GM23338 (cell line): Measurements from ENCODE around the gene TMEM231. TPM values are rescaled to one million over a fixed set of nuclear protein-coding genes. Genes with fewer than 3 reads are reported as not detected.

Experiments used
- ATAC-seq: fragments of 200-7000 bp; cut with Tn5 transposase; 3 replicates; pipeline ENCODE4 v1.9.1; 2020
- DNase-seq: peaks from one replicate; pipeline ENCODE4 v3.0.0-alpha.2; 2015; ENCODE audit warnings: low spot score
- H2AFZ ChIP-seq: fragments of 200-600 bp; sonication (generic); 2 replicates; pipeline ENCODE4 v1.8.0; 2016; ENCODE audit warnings: antibody characterized with exemption, mild to moderate bottlenecking, moderate library complexity
- H3F3A ChIP-seq: fragments of 200-600 bp; sonication (generic); replicated peaks from 2 replicates; pipeline ENCODE4 v1.8.0; 2017; ENCODE audit warnings: antibody characterized with exemption, mixed run types, low read depth
- H3K27ac ChIP-seq: fragments of 200-600 bp; sonication (generic); 2 replicates; pipeline ENCODE4 v1.6.1; 2016; ENCODE audit warnings: low read depth
- H3K27me3 ChIP-seq: fragments of 200-600 bp; sonication (generic); 2 replicates; pipeline ENCODE4 v1.8.0; 2016; ENCODE audit warnings: mild to moderate bottlenecking, mixed run types, moderate library complexity; ENCODE audit not compliant: insufficient read depth
- H3K36me3 ChIP-seq: fragments of 200-600 bp; sonication (generic); 2 replicates; pipeline ENCODE4 v1.8.0; 2016; ENCODE audit warnings: mild to moderate bottlenecking; ENCODE audit not compliant: insufficient read depth
- H3K4me1 ChIP-seq: fragments of 200-600 bp; sonication (generic); 2 replicates; pipeline ENCODE4 v1.8.0; 2016; ENCODE audit warnings: mild to moderate bottlenecking, moderate library complexity; ENCODE audit not compliant: insufficient read depth
- H3K4me2 ChIP-seq: fragments of 200-600 bp; sonication (generic); 2 replicates; pipeline ENCODE4 v1.7.1; 2017; ENCODE audit warnings: mixed run types
- H3K4me3 ChIP-seq: fragments of 200-600 bp; sonication (generic); 2 replicates; pipeline ENCODE4 v1.6.1; 2016; ENCODE audit warnings: mixed run types
- H3K79me2 ChIP-seq: fragments of 200-600 bp; sonication (generic); replicated peaks from 2 replicates; pipeline ENCODE4 v1.8.0; 2017; ENCODE audit warnings: mild to moderate bottlenecking; ENCODE audit not compliant: insufficient read depth
- H3K9me2 ChIP-seq: fragments of 200-600 bp; sonication (generic); 2 replicates; pipeline ENCODE4 v1.8.0; 2017; ENCODE audit not compliant: insufficient read depth
- H4K20me1 ChIP-seq: fragments of 200-600 bp; sonication (generic); replicated peaks from 2 replicates; pipeline ENCODE4 v1.8.0; 2017; ENCODE audit warnings: mild to moderate bottlenecking; ENCODE audit not compliant: insufficient read depth
- H3K27ac Mint-ChIP-seq: 2 replicates; pipeline ENCODE4 v1.8.0; 2020; ENCODE audit warnings: inconsistent platforms, mild to moderate bottlenecking, moderate library complexity, mixed read lengths
- H3K27me3 Mint-ChIP-seq: 3 replicates; pipeline ENCODE4 v1.8.0; 2022; ENCODE audit warnings: low read depth, mild to moderate bottlenecking, moderate library complexity, mixed read lengths, inconsistent platforms; ENCODE audit not compliant: insufficient read depth, poor library complexity
- H3K36me3 Mint-ChIP-seq: 3 replicates; pipeline ENCODE4 v1.8.0; 2021; ENCODE audit warnings: low read depth, mild to moderate bottlenecking, inconsistent platforms, moderate library complexity, mixed read lengths
- H3K4me1 Mint-ChIP-seq: 3 replicates; pipeline ENCODE4 v1.8.0; 2020; ENCODE audit warnings: mild to moderate bottlenecking, inconsistent platforms, mixed read lengths
- H3K4me3 Mint-ChIP-seq: 3 replicates; pipeline ENCODE4 v1.8.0; 2021; ENCODE audit warnings: moderate library complexity, mild to moderate bottlenecking, inconsistent platforms, mixed read lengths
- H3K9me3 Mint-ChIP-seq: 3 replicates; pipeline ENCODE4 v1.8.0; 2020; ENCODE audit warnings: moderate library complexity, mild to moderate bottlenecking, inconsistent platforms, mixed read lengths
- ETS1 ChIP-seq: IDR thresholded peaks from 2 replicates; pipeline ENCODE4 v1.6.1; 2016; ENCODE audit warnings: antibody characterized with exemption
- EZH2 ChIP-seq: fragments of 200-600 bp; sonication (generic); IDR thresholded peaks from one replicate; pipeline ENCODE4 v1.8.0; 2017; ENCODE audit warnings: antibody characterized with exemption, mild to moderate bottlenecking, low read depth; ENCODE audit not compliant: unreplicated experiment
- EZH2phosphoT487 ChIP-seq: fragments of 200-600 bp; sonication (generic); IDR thresholded peaks from one replicate; pipeline ENCODE4 v1.8.1; 2018; ENCODE audit warnings: antibody characterized with exemption; ENCODE audit not compliant: unreplicated experiment
- NANOG ChIP-seq: IDR thresholded peaks from 2 replicates; pipeline ENCODE4 v1.6.1; 2016; ENCODE audit warnings: antibody characterized with exemption, borderline replicate concordance
- POLR2AphosphoS5 ChIP-seq: IDR thresholded peaks from 2 replicates; pipeline ENCODE4 v1.6.1; 2016; ENCODE audit warnings: antibody characterized with exemption, low read depth
- ZNF331 ChIP-seq: fragments of 250-450 bp; sonication (Bioruptor Pico); IDR thresholded peaks from 2 replicates; pipeline ENCODE4 v1.5.0; 2020; ENCODE audit warnings: low read depth, mild to moderate bottlenecking, moderate library complexity
- ZNF462 ChIP-seq: fragments of 250-450 bp; sonication (Bioruptor Pico); IDR thresholded peaks from 2 replicates; pipeline ENCODE4 v1.5.0; 2020; ENCODE audit warnings: mild to moderate bottlenecking, moderate library complexity
- polyA plus RNA-seq: library from polyadenylated mRNA; unstranded; fragments of >200 nt; fragmentation: Nextera tagmentation; extraction: Ambion mirVana; gene quantifications from 2 replicates; pipeline ENCODE4 v1.2.1, GENCODE V29; 2016
- total RNA-seq: library from RNA; depleted of rRNA; stranded (reverse); fragments of >200 nt; shearing (Covaris generic); gene quantifications from 2 replicates; pipeline ENCODE4 v1.2.3, GENCODE V29; 2014

The TMEM231 gene
- total and polyA plus RNA-seq, 2 experiments from 2014 or later = 5.3 to 19.9 TPM

GRCh38 chr16:75527825-75528299 is 28.2 kb downstream of the TMEM231 start (continued):
- TF ChIP-seq ZNF462 (CRISPR knock-in tag) (no peak), ZNF331 (CRISPR knock-in tag) (no peak), ETS1 (no peak), POLR2AphosphoS5 (no peak), EZH2phosphoT487 (no peak)

GRCh38 chr16:75526032-75526790 is 29.8 kb downstream of the TMEM231 start:
- Histone ChIP-seq H3K27me3 (no peaks in the 10 kb centered on the region), H4K20me1 (no peaks in the 10 kb centered on the region), H3K9me2 (no peaks in the 10 kb centered on the region), H3K4me1 (no peaks in the 10 kb centered on the region), H3K4me2 (no peak overlapping the region), H3K27ac (no peak overlapping the region), H2AFZ (no peak overlapping the region), H3K79me2 (no peaks in the 10 kb centered on the region), H3K4me3 (no peak overlapping the region), H3K36me3 (no peaks in the 10 kb centered on the region), H3F3A (no peaks in the 10 kb centered on the region)
- DNase-seq = no peak
- Mint-ChIP-seq H3K4me1 (peaks cover 1% of the 10 kb centered on the region; the same call in 1 of the 3 replicates), H3K27ac (no peak overlapping the region), H3K4me3 (no peak overlapping the region), H3K36me3 (no peaks in the 10 kb centered on the region), H3K9me3 (peaks cover 3% of the 10 kb centered on the region; the same call in 1 of the 3 replicates), H3K27me3 (peaks cover 14% of the 10 kb centered on the region)
- TF ChIP-seq EZH2phosphoT487 = no peak
- no peak for TF ChIP-seq EZH2
- no peak for TF ChIP-seq NANOG
- no peak for ATAC-seq
